Activated T-helper 1 cell treated with anti-CD3 and anti-CD28 coated beads, Interleukin-12 subunit alpha, Interleukin-12 subunit beta, Interleukin-2, Interleukin-4 antibody, amounts not matched to agents 30 ng/mL and 10 ng/mL and 1 ng/mL, durations not matched to agents 14 hours and 24 hours and 36 hours (primary cell): ENCODE measurements around the gene CD276. TPM values are rescaled to one million over a fixed set of nuclear protein-coding genes. Genes with fewer than 3 reads are reported as not detected.
"Not testable (repeated sequence)": the region's sequence is repeated elsewhere in the genome, so short reads cannot be mapped to it uniquely, and the experiment has no call there.

Source experiments
- DNase-seq: peaks from one replicate; pipeline ENCODE4 v3.0.0; 2021; ENCODE audit warnings: low spot score
- H3K27ac Mint-ChIP-seq: one replicate; pipeline ENCODE4 v1.8.0; 2021; ENCODE audit warnings: mild to moderate bottlenecking, mixed read lengths
- H3K27me3 Mint-ChIP-seq: one replicate; pipeline ENCODE4 v1.8.0; 2022; ENCODE audit warnings: mild to moderate bottlenecking, moderate library complexity, mixed read lengths; ENCODE audit not compliant: insufficient read depth
- H3K36me3 Mint-ChIP-seq: one replicate; pipeline ENCODE4 v1.8.0; 2021; ENCODE audit warnings: low read depth, mixed read lengths
- H3K4me1 Mint-ChIP-seq: one replicate; pipeline ENCODE4 v1.8.0; 2021; ENCODE audit warnings: low read depth, mixed read lengths
- H3K4me3 Mint-ChIP-seq: one replicate; pipeline ENCODE4 v1.8.0; 2021; ENCODE audit warnings: mild to moderate bottlenecking, moderate library complexity, mixed read lengths
- H3K9me3 Mint-ChIP-seq: one replicate; pipeline ENCODE4 v1.8.0; 2021; ENCODE audit warnings: mixed read lengths
- intact Hi-C: fragments of 100-400 bp; cut with micrococcal nuclease; formaldehyde crosslinking; loops from one replicate; pipeline ENCODE4 v1.15.1; 2024
- total RNA-seq: library from RNA; stranded (reverse); gene quantifications from 2 replicates; pipeline ENCODE4 v1.2.3, GENCODE V29; 2022

CD276 gene
- total RNA-seq = 29.0 and 29.2 TPM in 2 replicates

- no peak for DNase-seq
- Mint-ChIP-seq H3K27me3 (peaks cover 59% of the 10 kb centered on the region), H3K27ac (peak within 1 kb of the TSS; percentile 83), H3K4me1 (peaks cover 44% of the 10 kb centered on the region), H3K4me3 (peak within 1 kb of the TSS; percentile 92), H3K36me3 (no peaks in the 10 kb centered on the region), H3K9me3 (no peaks in the 10 kb centered on the region)
- intact Hi-C loops = loop anchor here (1.0 kb wide), 1 partner anchor 13 kb away; no protein-coding TSS in a partner anchor
Measured at GRCh38 chr15:73683777-73684580, at the start of gene CD276. Gene CD276 (plus strand): TSS chr15:73684383. CDS start chr15:73699640, 15,257 bp downstream.

- Mint-ChIP-seq H3K9me3 (peaks cover 6% of the 10 kb centered on the region), H3K27me3 (peaks cover 16% of the 10 kb centered on the region), H3K27ac (no peak overlapping the region), H3K36me3 (no peaks in the 10 kb centered on the region), H3K4me1 (peaks cover 18% of the 10 kb centered on the region), H3K4me3 (no peak overlapping the region)
- intact Hi-C loops = loop anchor here (2.0 to 10.0 kb wide), 3 partner anchors 13 to 357 kb away; partner anchors contain the start of genes PML and STOML1
- no peak for DNase-seq
Measured at GRCh38 chr15:73637527-73637926, 46.7 kb upstream of the CD276 start.

- not testable (repeated sequence) for H3K27ac Mint-ChIP-seq, H3K9me3 Mint-ChIP-seq, H3K36me3 Mint-ChIP-seq, H3K4me3 Mint-ChIP-seq, DNase-seq
- intact Hi-C loops = loop anchor here (5.0 to 10.0 kb wide), 2 partner anchors 332 to 355 kb away; partner anchors contain the start of genes PML and STOML1
- peaks cover 10% of the 10 kb centered on the region for H3K4me1 Mint-ChIP-seq
- peaks cover 23% of the 10 kb centered on the region for H3K27me3 Mint-ChIP-seq
Measured at GRCh38 chr15:73639464-73639863, 44.7 kb upstream of the CD276 start.

GRCh38 chr15:73647259-73648013 is 36.7 kb upstream of the CD276 start:
- H3K9me3 Mint-ChIP-seq = no peaks in the 10 kb centered on the region
- DNase-seq = no peak
- intact Hi-C loops = no loop called here
- H3K4me3 Mint-ChIP-seq = no peak overlapping the region
- no peak overlapping the region for H3K27ac Mint-ChIP-seq
- H3K27me3 Mint-ChIP-seq = peaks cover 9% of the 10 kb centered on the region
- H3K36me3 Mint-ChIP-seq = no peaks in the 10 kb centered on the region
- peaks cover 12% of the 10 kb centered on the region for H3K4me1 Mint-ChIP-seq

GRCh38 chr15:73648014-73648295 is 36.2 kb upstream of the CD276 start:
- no peaks in the 10 kb centered on the region for H3K9me3 Mint-ChIP-seq
- H3K4me1 Mint-ChIP-seq = peaks cover 12% of the 10 kb centered on the region
- H3K4me3 Mint-ChIP-seq = no peak overlapping the region
- no peak overlapping the region for H3K27ac Mint-ChIP-seq
- no peaks in the 10 kb centered on the region for H3K36me3 Mint-ChIP-seq
- no peak for DNase-seq
- intact Hi-C loops = no loop called here
- peaks cover 9% of the 10 kb centered on the region for H3K27me3 Mint-ChIP-seq

GRCh38 chr15:73650416-73651126 is 33.6 kb upstream of the CD276 start:
- peaks cover 9% of the 10 kb centered on the region for H3K27me3 Mint-ChIP-seq
- H3K27ac Mint-ChIP-seq = peak overlapping the region; percentile 47
- H3K36me3 Mint-ChIP-seq = no peaks in the 10 kb centered on the region
- intact Hi-C loops = loop anchor here (2.0 kb wide), 2 partner anchors 14 to 26 kb away; no protein-coding TSS in a partner anchor
- H3K4me3 Mint-ChIP-seq = no peak overlapping the region
- no peak for DNase-seq
- peaks cover 12% of the 10 kb centered on the region for H3K4me1 Mint-ChIP-seq
- H3K9me3 Mint-ChIP-seq = no peaks in the 10 kb centered on the region

- Mint-ChIP-seq H3K4me3 (no peak overlapping the region), H3K9me3 (no peaks in the 10 kb centered on the region), H3K4me1 (peaks cover 12% of the 10 kb centered on the region), H3K36me3 (no peaks in the 10 kb centered on the region), H3K27ac (no peak overlapping the region), H3K27me3 (peaks cover 19% of the 10 kb centered on the region)
- intact Hi-C loops = no loop called here
- DNase-seq = no peak
Measured at GRCh38 chr15:73654659-73655058, 29.5 kb upstream of the CD276 start.

- H3K36me3 Mint-ChIP-seq = no peaks in the 10 kb centered on the region
- intact Hi-C loops = no loop called here
- H3K4me3 Mint-ChIP-seq = no peak overlapping the region
- no peak for DNase-seq
- H3K9me3 Mint-ChIP-seq = no peaks in the 10 kb centered on the region
- H3K4me1 Mint-ChIP-seq = peaks cover 5% of the 10 kb centered on the region
- no peak overlapping the region for H3K27ac Mint-ChIP-seq
- H3K27me3 Mint-ChIP-seq = peaks cover 22% of the 10 kb centered on the region
Measured at GRCh38 chr15:73655724-73656123, 28.5 kb upstream of the CD276 start.

GRCh38 chr15:73658645-73659044 is 25.5 kb upstream of the CD276 start:
- Mint-ChIP-seq H3K36me3 (no peaks in the 10 kb centered on the region), H3K4me3 (no peak overlapping the region), H3K27me3 (peaks cover 35% of the 10 kb centered on the region), H3K27ac (no peak overlapping the region), H3K9me3 (peaks cover 6% of the 10 kb centered on the region), H3K4me1 (no peaks in the 10 kb centered on the region)
- DNase-seq = no peak
- intact Hi-C loops = no loop called here

GRCh38 chr15:73660455-73660854 is 23.7 kb upstream of the CD276 start:
- Mint-ChIP-seq H3K4me3 (no peak overlapping the region), H3K4me1 (no peaks in the 10 kb centered on the region), H3K9me3 (peaks cover 6% of the 10 kb centered on the region), H3K27me3 (peaks cover 29% of the 10 kb centered on the region), H3K27ac (no peak overlapping the region), H3K36me3 (no peaks in the 10 kb centered on the region)
- intact Hi-C loops = no loop called here
- no peak for DNase-seq

GRCh38 chr15:73674587-73674986 is 9.6 kb upstream of the CD276 start:
- intact Hi-C loops = no loop called here
- Mint-ChIP-seq H3K27me3 (peaks cover 21% of the 10 kb centered on the region), H3K4me3 (no peak overlapping the region), H3K36me3 (no peaks in the 10 kb centered on the region), H3K9me3 (no peaks in the 10 kb centered on the region), H3K27ac (no peak overlapping the region), H3K4me1 (peaks cover 21% of the 10 kb centered on the region)
- no peak for DNase-seq

GRCh38 chr15:73677146-73677607 is 7.0 kb upstream of the CD276 start:
- Mint-ChIP-seq H3K27ac (no peak overlapping the region), H3K4me1 (peaks cover 33% of the 10 kb centered on the region), H3K36me3 (no peaks in the 10 kb centered on the region), H3K9me3 (no peaks in the 10 kb centered on the region), H3K4me3 (no peak overlapping the region), H3K27me3 (peaks cover 21% of the 10 kb centered on the region)
- intact Hi-C loops = loop anchor here (1.0 to 2.0 kb wide), 3 partner anchors 23 to 41 kb away; no protein-coding TSS in a partner anchor
- DNase-seq = peak; percentile 31
